HepG2 (cell line): ENCODE measurements around the gene BHLHE23. TPM values are rescaled to one million over a fixed set of nuclear protein-coding genes. Genes with fewer than 3 reads are reported as not detected.
A peak's percentile ranks its signal among the peaks of the same experiment; 100 is the strongest.

Experiments
- ARID2 ChIP-seq: sonication (generic); formaldehyde crosslinking; IDR thresholded peaks from 2 replicates; pipeline ENCODE4 v1.8.1; 2022; ENCODE audit warnings: mild to moderate bottlenecking, missing genetic modification reagents, borderline replicate concordance
- EED ChIP-seq: sonication (generic); formaldehyde crosslinking; IDR thresholded peaks from 2 replicates; pipeline ENCODE4 v1.5.0; 2020; ENCODE audit warnings: mild to moderate bottlenecking, missing genetic modification reagents
- NFIB ChIP-seq: sonication (generic); formaldehyde crosslinking; IDR thresholded peaks from 2 replicates; pipeline ENCODE4 v1.9.0; 2021; ENCODE audit warnings: missing genetic modification reagents, mild to moderate bottlenecking, borderline replicate concordance
- NR2C2 ChIP-seq: sonication (generic); formaldehyde crosslinking; IDR thresholded peaks from 2 replicates; pipeline ENCODE4 v1.4.0; 2020; ENCODE audit warnings: missing genetic modification reagents, mild to moderate bottlenecking, moderate library complexity, borderline replicate concordance
- PLRG1 ChIP-seq: fragments of 450-650 bp; conservative IDR thresholded peaks from 2 replicates; pipeline ENCODE4 v1.6.1; 2016
- ZNF569 ChIP-seq: sonication (generic); formaldehyde crosslinking; IDR thresholded peaks from 2 replicates; pipeline ENCODE4 v1.5.0; 2020; ENCODE audit warnings: mild to moderate bottlenecking, missing genetic modification reagents, moderate library complexity, borderline replicate concordance
- ZNF570 ChIP-seq: sonication (generic); formaldehyde crosslinking; IDR thresholded peaks from 2 replicates; pipeline ENCODE4 v1.4.0; 2020; ENCODE audit warnings: mild to moderate bottlenecking, missing genetic modification reagents, borderline replicate concordance
- ZNF788 ChIP-seq: sonication (generic); formaldehyde crosslinking; IDR thresholded peaks from 2 replicates; pipeline ENCODE4 v1.5.0; 2020; ENCODE audit warnings: mild to moderate bottlenecking, missing genetic modification reagents, borderline replicate concordance
- polyA plus RNA-seq, 8 experiments: library from polyadenylated mRNA; depleted of rRNA in 3 of 8; stranded (reverse) in 7 of 8; unstranded in 1 of 8; fragments of >200 nt; fragmentation: Illumina TruSeq in 4 of 8; extraction: Trizol in 4 of 8; gene quantifications; 2 replicates each; pipeline versions ENCODE4 v1.2.1 to v1.2.3, GENCODE V29; 2011 to 2016; ENCODE audit warnings: low read depth in 4 of 8, missing spikeins in 1 of 8, mixed read lengths in 1 of 8; ENCODE audit not compliant: insufficient read depth in 1 of 8
- total RNA-seq, 5 experiments: library from RNA; depleted of rRNA; stranded (reverse); fragments of >200 nt; fragmentation: Illumina TruSeq; extraction: Trizol; gene quantifications; 2 replicates each; pipeline ENCODE4 v1.2.3, GENCODE V29; 2016; ENCODE audit warnings: low read depth in 1 of 5
- TF ChIP-seq, protein P1 (sequence below): sonication (generic); formaldehyde crosslinking; IDR thresholded peaks from 2 replicates; pipeline ENCODE4 v1.8.1; 2023; ENCODE audit warnings: missing genetic modification reagents, inconsistent platforms, borderline replicate concordance
- TF ChIP-seq, protein P2 (sequence below): sonication (generic); formaldehyde crosslinking; IDR thresholded peaks from 2 replicates; pipeline ENCODE4 v1.4.0; 2020; ENCODE audit warnings: missing genetic modification reagents
- TF ChIP-seq, protein P3 (sequence below): IDR thresholded peaks from 2 replicates; pipeline ENCODE4 v1.6.1; 2016; ENCODE audit warnings: mild to moderate bottlenecking
- TF ChIP-seq, protein P4 (sequence below): sonication (generic); formaldehyde crosslinking; IDR thresholded peaks from 2 replicates; pipeline ENCODE4 v1.4.0; 2020; ENCODE audit warnings: mild to moderate bottlenecking, missing genetic modification reagents, borderline replicate concordance
- TF ChIP-seq, protein P5 (sequence below): sonication (generic); formaldehyde crosslinking; conservative IDR thresholded peaks from 2 replicates; pipeline ENCODE4 v1.8.0; 2022; ENCODE audit warnings: missing genetic modification reagents

Gene BHLHE23
- total and polyA plus RNA-seq, 2 of the 13 experiments (the other 11 are each of a cell fraction or from before 2014, with no cell fraction given), result not detected

DNA sequence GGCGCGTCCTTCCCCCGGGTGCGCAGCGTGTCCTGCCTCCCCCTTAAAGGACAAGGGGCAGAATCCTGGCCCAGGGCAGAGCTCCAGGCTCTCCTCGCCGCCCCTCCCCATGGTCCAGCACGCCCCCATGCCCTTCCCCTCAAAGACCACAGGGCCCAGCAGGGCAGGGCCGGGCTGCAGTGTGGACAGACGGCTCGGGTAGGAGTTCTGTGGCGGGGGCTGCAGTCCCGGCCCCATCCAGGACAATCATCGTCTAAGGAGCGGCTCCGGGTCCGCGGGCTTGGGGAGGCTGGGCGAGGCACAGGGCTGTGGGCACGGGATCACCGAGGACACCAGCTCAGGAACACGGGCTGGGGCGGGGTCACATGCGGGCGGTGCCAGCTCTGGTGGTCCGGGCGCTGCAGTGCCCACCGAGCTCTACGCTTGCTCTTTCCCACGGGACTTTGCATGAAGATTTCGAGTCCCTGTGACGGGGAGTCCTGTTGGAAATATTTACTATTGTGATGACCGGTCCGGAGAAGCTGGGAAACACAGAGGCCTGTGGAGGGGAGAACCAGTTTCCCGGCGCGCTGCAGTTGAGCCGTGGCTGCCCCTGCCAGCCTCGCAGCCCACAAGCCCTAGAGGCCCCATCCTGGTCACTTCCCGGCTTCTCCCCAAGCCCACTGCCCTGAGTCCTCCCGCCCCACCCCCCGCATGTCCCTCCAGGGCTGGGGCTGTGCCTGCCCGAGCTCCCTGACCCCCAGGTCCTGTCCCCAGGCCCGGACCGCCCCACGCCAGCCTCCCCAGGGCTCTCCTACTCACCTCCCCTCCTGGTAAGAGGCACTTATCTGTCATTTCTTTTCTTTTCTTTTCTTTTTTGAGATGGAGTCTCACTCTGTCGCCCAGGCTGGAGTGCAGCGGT, 33.7 kb downstream of the BHLHE23 start (continued):
- TF ChIP-seq ZNF788 (CRISPR knock-in tag) (0 out of 2 replicates have a peak, but pooled peaks have one; percentile 36), ZNF569 (CRISPR knock-in tag) (no peak), PLRG1 (no peak), ZNF570 (CRISPR knock-in tag) (no peak), NR2C2 (CRISPR knock-in tag) (no peak), NFIB (no peak), EED (CRISPR knock-in tag) (peak; percentile 86; the same call in 1 of the 2 replicates), ARID2 (CRISPR knock-in tag) (no peak)
- TF ChIP-seq, protein P1, sequence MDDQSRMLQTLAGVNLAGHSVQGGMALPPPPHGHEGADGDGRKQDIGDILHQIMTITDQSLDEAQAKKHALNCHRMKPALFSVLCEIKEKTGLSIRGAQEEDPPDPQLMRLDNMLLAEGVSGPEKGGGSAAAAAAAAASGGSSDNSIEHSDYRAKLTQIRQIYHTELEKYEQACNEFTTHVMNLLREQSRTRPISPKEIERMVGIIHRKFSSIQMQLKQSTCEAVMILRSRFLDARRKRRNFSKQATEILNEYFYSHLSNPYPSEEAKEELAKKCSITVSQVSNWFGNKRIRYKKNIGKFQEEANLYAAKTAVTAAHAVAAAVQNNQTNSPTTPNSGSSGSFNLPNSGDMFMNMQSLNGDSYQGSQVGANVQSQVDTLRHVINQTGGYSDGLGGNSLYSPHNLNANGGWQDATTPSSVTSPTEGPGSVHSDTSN (CRISPR knock-in tag), result no peak
- TF ChIP-seq, protein P2, sequence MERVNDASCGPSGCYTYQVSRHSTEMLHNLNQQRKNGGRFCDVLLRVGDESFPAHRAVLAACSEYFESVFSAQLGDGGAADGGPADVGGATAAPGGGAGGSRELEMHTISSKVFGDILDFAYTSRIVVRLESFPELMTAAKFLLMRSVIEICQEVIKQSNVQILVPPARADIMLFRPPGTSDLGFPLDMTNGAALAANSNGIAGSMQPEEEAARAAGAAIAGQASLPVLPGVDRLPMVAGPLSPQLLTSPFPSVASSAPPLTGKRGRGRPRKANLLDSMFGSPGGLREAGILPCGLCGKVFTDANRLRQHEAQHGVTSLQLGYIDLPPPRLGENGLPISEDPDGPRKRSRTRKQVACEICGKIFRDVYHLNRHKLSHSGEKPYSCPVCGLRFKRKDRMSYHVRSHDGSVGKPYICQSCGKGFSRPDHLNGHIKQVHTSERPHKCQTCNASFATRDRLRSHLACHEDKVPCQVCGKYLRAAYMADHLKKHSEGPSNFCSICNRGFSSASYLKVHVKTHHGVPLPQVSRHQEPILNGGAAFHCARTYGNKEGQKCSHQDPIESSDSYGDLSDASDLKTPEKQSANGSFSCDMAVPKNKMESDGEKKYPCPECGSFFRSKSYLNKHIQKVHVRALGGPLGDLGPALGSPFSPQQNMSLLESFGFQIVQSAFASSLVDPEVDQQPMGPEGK (CRISPR knock-in tag), result no peak
- TF ChIP-seq, protein P3, sequence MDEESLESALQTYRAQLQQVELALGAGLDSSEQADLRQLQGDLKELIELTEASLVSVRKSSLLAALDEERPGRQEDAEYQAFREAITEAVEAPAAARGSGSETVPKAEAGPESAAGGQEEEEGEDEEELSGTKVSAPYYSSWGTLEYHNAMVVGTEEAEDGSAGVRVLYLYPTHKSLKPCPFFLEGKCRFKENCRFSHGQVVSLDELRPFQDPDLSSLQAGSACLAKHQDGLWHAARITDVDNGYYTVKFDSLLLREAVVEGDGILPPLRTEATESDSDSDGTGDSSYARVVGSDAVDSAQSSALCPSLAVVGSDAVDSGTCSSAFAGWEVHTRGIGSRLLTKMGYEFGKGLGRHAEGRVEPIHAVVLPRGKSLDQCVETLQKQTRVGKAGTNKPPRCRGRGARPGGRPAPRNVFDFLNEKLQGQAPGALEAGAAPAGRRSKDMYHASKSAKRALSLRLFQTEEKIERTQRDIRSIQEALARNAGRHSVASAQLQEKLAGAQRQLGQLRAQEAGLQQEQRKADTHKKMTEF (CRISPR knock-in tag), result no peak
- TF ChIP-seq, protein P4, sequence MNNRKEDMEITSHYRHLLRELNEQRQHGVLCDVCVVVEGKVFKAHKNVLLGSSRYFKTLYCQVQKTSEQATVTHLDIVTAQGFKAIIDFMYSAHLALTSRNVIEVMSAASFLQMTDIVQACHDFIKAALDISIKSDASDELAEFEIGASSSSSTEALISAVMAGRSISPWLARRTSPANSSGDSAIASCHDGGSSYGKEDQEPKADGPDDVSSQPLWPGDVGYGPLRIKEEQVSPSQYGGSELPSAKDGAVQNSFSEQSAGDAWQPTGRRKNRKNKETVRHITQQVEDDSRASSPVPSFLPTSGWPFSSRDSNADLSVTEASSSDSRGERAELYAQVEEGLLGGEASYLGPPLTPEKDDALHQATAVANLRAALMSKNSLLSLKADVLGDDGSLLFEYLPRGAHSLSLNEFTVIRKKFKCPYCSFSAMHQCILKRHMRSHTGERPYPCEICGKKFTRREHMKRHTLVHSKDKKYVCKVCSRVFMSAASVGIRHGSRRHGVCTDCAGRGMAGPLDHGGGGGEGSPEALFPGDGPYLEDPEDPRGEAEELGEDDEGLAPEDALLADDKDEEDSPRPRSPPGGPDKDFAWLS (CRISPR knock-in tag), result no peak
- TF ChIP-seq, protein P5, sequence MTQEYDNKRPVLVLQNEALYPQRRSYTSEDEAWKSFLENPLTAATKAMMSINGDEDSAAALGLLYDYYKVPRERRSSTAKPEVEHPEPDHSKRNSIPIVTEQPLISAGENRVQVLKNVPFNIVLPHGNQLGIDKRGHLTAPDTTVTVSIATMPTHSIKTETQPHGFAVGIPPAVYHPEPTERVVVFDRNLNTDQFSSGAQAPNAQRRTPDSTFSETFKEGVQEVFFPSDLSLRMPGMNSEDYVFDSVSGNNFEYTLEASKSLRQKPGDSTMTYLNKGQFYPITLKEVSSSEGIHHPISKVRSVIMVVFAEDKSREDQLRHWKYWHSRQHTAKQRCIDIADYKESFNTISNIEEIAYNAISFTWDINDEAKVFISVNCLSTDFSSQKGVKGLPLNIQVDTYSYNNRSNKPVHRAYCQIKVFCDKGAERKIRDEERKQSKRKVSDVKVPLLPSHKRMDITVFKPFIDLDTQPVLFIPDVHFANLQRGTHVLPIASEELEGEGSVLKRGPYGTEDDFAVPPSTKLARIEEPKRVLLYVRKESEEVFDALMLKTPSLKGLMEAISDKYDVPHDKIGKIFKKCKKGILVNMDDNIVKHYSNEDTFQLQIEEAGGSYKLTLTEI (CRISPR knock-in tag), result no peak
